GM18870 (cell line): ENCODE measurements around the gene RPUSD2.
"Not testable (repeated sequence)": the region's sequence is repeated elsewhere in the genome, so short reads cannot be mapped to it uniquely, and the experiment has no call there.

ENCODE experiments used
- ATAC-seq: cut with Tn5 transposase; IDR thresholded peaks from one replicate; pipeline ENCODE4 v1.9.1; 2021; ENCODE audit warnings: moderate library complexity; ENCODE audit not compliant: unreplicated experiment

RPUSD2 gene

GRCh38 chr15:40564591-40565332, 4.3 kb upstream of the RPUSD2 start, which contains the start of gene CCDC32:
Gene CCDC32, minus strand, starts transcription at chr15:40565042. Its CDS starts 2,027 bp downstream, at chr15:40563015.
- peak; percentile 89 for ATAC-seq

GRCh38 chr15:40565333-40566238, 3.5 kb upstream of the RPUSD2 start:
- ATAC-seq, result no peak

- no peak for ATAC-seq
Measured at GRCh38 chr15:40567111-40567510, 2.0 kb upstream of the RPUSD2 start.

- ATAC-seq, result no peak
Measured at GRCh38 chr15:40575113-40575512, 6.0 kb downstream of the RPUSD2 start.

GRCh38 chr15:40576914-40577313, 7.8 kb downstream of the RPUSD2 start:
- not testable (repeated sequence) for ATAC-seq

- ATAC-seq, result no peak
Measured at GRCh38 chr15:40578892-40579291, 9.8 kb downstream of the RPUSD2 start.

- not testable (repeated sequence) for ATAC-seq
Measured at GRCh38 chr15:40581796-40582195, 12.7 kb downstream of the RPUSD2 start.

GRCh38 chr15:40582726-40583246, 13.7 kb downstream of the RPUSD2 start:
- ATAC-seq, result no peak

GRCh38 chr15:40584191-40584590, 15.1 kb downstream of the RPUSD2 start:
- no peak for ATAC-seq

GRCh38 chr15:40590667-40591050, 21.6 kb downstream of the RPUSD2 start:
- no peak for ATAC-seq

- no peak for ATAC-seq
Measured at GRCh38 chr15:40591389-40591788, 22.3 kb downstream of the RPUSD2 start.

GRCh38 chr15:40593165-40593564, 24.1 kb downstream of the RPUSD2 start:
- ATAC-seq, result no peak

- peak; percentile 71 for ATAC-seq
Measured at GRCh38 chr15:40593588-40594428, 24.7 kb downstream of the RPUSD2 start, which contains the start of gene KNL1. Gene KNL1, plus strand, starts transcription at chr15:40594249. Its CDS starts 8,683 bp downstream, at chr15:40602932.

GRCh38 chr15:40594429-40594836, 25.3 kb downstream of the RPUSD2 start:
- peak; percentile 20 for ATAC-seq

GRCh38 chr15:40595219-40595618, 26.1 kb downstream of the RPUSD2 start:
- no peak for ATAC-seq

- no peak for ATAC-seq
Measured at GRCh38 chr15:40595773-40596172, 26.7 kb downstream of the RPUSD2 start.

GRCh38 chr15:40597024-40597423, 27.9 kb downstream of the RPUSD2 start:
- no peak for ATAC-seq

- no peak for ATAC-seq
Measured at GRCh38 chr15:40598126-40598525, 29.0 kb downstream of the RPUSD2 start.

- ATAC-seq, result no peak
Measured at GRCh38 chr15:40598672-40599071, 29.6 kb downstream of the RPUSD2 start.

- ATAC-seq, result no peak
Measured at GRCh38 chr15:40600956-40601355, 31.9 kb downstream of the RPUSD2 start.

GRCh38 chr15:40603935-40604334, 34.8 kb downstream of the RPUSD2 start:
- no peak for ATAC-seq
